Ectodermal cell (in vitro differentiated cells): Measurements from ENCODE around the gene TRIM66.

ENCODE experiments used
- H3K27ac ChIP-seq: 2 replicates; pipeline ENCODE4 v1.7.0; 2013; ENCODE audit warnings: mild to moderate bottlenecking, low read depth, low read length; ENCODE audit not compliant: insufficient read depth, poor library complexity, severe bottlenecking
- H3K27me3 ChIP-seq: 2 replicates; pipeline ENCODE4 v1.7.0; 2013; ENCODE audit warnings: mild to moderate bottlenecking, low read length; ENCODE audit not compliant: insufficient read depth, control insufficient read depth, poor library complexity, severe bottlenecking
- H3K36me3 ChIP-seq: one replicate; pipeline ENCODE4 v1.7.0; 2013; ENCODE audit warnings: low read length; ENCODE audit not compliant: control insufficient read depth, insufficient read depth
- H3K4me1 ChIP-seq: one replicate; pipeline ENCODE4 v1.7.0; 2013; ENCODE audit warnings: low read length; ENCODE audit not compliant: control insufficient read depth, insufficient read depth
- H3K4me3 ChIP-seq: 2 replicates; pipeline ENCODE4 v1.7.0; 2013; ENCODE audit warnings: low read depth, low read length, control low read depth; ENCODE audit not compliant: insufficient read depth
- H3K9me3 ChIP-seq: 2 replicates; pipeline ENCODE4 v1.7.0; 2013; ENCODE audit warnings: mild to moderate bottlenecking, low read length, moderate library complexity; ENCODE audit not compliant: control insufficient read depth
- WGBS, 2 experiments: methylation state at CpG; one replicate each; pipeline ENCODE4 v1.1.7; 2013; ENCODE audit warnings: missing lambda C conversion rate in 2 of 2; 5-methylcytosine and 5-hydroxymethylcytosine counted together

Gene TRIM66

DNA sequence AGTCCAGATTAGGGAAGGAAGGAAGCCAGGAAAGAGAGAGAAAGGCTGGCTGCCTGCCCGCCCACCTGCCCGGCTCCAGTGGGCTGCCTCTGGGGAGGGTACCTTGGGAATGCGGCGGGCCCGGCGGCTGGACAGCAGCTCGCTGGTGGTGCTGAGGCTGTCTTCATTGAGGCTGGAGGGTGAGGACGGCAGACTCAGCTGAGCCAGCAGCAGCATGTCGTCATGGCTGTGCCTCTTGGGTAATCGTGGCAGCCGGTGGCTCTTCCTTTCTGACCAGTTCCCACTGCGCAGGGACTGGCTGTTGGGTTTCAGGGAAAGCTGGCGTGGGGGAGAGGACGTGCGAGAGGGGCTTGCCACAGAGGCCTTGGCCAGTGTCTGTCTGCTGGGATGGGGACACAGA lies 33.0 kb upstream of the TRIM66 start:
- Histone ChIP-seq H3K9me3 (no peaks in the 10 kb centered on the region), H3K4me1 (peaks cover 17% of the 10 kb centered on the region), H3K27me3 (no peaks in the 10 kb centered on the region), H3K27ac (no peak overlapping the region), H3K36me3 (peaks cover 35% of the 10 kb centered on the region), H3K4me3 (no peak overlapping the region)
- WGBS, 2 experiments, result 95 to 96% methylated on average over 15 of the region's 15 CpGs

GRCh38 chr11:8714622-8715225 lies 32.3 kb upstream of the TRIM66 start:
- no peaks in the 10 kb centered on the region for H3K27me3 ChIP-seq
- peaks cover 13% of the 10 kb centered on the region for H3K4me1 ChIP-seq
- no peak overlapping the region for H3K27ac ChIP-seq
- H3K4me3 ChIP-seq, result no peak overlapping the region
- 90 to 93% methylated on average over 4 of the region's 4 CpGs for WGBS, 2 experiments
- no peaks in the 10 kb centered on the region for H3K9me3 ChIP-seq
- H3K36me3 ChIP-seq, result peaks cover 35% of the 10 kb centered on the region

- H3K4me1 ChIP-seq, result peaks cover 8% of the 10 kb centered on the region
- peaks cover 35% of the 10 kb centered on the region for H3K36me3 ChIP-seq
- no peaks in the 10 kb centered on the region for H3K9me3 ChIP-seq
- H3K4me3 ChIP-seq, result no peak overlapping the region
- 94% methylated on average over 8 of the region's 8 CpGs for WGBS, 2 experiments
- H3K27me3 ChIP-seq, result no peaks in the 10 kb centered on the region
- no peak overlapping the region for H3K27ac ChIP-seq
Measured at GRCh38 chr11:8713760-8714454, 31.4 kb upstream of the TRIM66 start.

DNA sequence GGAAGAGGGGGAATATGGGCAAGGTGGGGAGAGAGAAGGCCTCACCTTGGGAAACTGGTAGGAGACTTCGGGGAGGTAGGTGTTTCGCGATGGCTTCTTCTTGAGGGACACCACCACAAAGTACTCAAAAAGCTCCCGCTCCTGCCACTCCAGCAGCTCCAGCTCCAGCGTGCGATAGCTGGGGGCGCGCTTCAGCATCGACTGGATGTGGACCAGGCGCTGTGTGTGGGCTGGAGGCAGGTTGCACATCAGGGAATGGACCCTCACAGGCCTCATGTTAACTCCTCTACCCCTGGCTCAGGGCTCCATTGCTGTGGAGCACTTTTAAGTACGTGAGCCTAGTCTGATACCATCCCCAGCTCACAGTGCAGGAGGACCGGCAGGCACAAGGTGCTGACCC lies 30.0 kb upstream of the TRIM66 start:
- no peak overlapping the region for H3K27ac ChIP-seq
- no peaks in the 10 kb centered on the region for H3K27me3 ChIP-seq
- H3K36me3 ChIP-seq, result peaks cover 34% of the 10 kb centered on the region
- no peaks in the 10 kb centered on the region for H3K9me3 ChIP-seq
- H3K4me3 ChIP-seq, result no peak overlapping the region
- 95 to 97% methylated on average over 12 of the region's 12 CpGs for WGBS, 2 experiments
- H3K4me1 ChIP-seq, result no peaks in the 10 kb centered on the region

DNA sequence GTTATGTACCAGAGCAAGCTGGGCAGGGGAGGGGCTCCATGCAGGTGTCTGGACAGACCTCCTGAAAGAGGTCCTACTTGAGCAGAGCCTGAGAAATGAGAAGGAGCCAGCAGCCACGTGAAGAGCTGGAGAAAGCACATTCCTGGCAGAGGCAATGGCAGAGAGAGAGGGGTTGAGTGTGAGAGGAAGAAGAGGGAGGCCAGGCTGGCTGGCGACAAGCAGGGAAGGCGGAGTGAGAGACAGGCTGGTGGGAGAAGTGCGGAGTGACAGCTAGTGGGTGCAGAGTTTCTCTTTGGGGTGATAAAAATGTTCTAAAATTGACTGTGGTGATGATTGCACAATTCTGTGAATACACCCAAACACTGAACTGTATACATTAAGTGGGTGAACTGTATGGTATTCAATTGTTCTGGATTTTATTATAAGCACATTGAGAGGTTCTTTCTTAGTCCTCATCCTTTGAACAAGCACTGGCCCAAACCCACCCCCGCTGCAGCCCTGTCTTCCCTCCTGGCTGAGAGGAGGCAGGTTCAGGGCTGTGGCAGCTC lies 29.5 kb upstream of the TRIM66 start:
- Histone ChIP-seq H3K4me3 (no peak overlapping the region), H3K9me3 (no peaks in the 10 kb centered on the region), H3K4me1 (no peaks in the 10 kb centered on the region), H3K27me3 (no peaks in the 10 kb centered on the region), H3K27ac (no peak overlapping the region), H3K36me3 (peaks cover 34% of the 10 kb centered on the region)
- WGBS, 2 experiments, result 91 to 93% methylated on average over 5 of the region's 5 CpGs

- 95 to 100% methylated on average over 4 of the region's 4 CpGs for WGBS, 2 experiments
- H3K36me3 ChIP-seq, result peaks cover 25% of the 10 kb centered on the region
- no peaks in the 10 kb centered on the region for H3K9me3 ChIP-seq
- no peak overlapping the region for H3K4me3 ChIP-seq
- no peaks in the 10 kb centered on the region for H3K27me3 ChIP-seq
- no peak overlapping the region for H3K27ac ChIP-seq
- no peaks in the 10 kb centered on the region for H3K4me1 ChIP-seq
Measured at GRCh38 chr11:8709777-8710176, 27.3 kb upstream of the TRIM66 start.

- Histone ChIP-seq H3K27ac (no peak overlapping the region), H3K9me3 (no peaks in the 10 kb centered on the region), H3K36me3 (peaks cover 22% of the 10 kb centered on the region), H3K4me1 (no peaks in the 10 kb centered on the region), H3K4me3 (no peak overlapping the region), H3K27me3 (no peaks in the 10 kb centered on the region)
- 66 to 68% methylated on average over 11 to 12 of the region's 12 CpGs for WGBS, 2 experiments
Measured at GRCh38 chr11:8709002-8709672, 26.7 kb upstream of the TRIM66 start.

DNA sequence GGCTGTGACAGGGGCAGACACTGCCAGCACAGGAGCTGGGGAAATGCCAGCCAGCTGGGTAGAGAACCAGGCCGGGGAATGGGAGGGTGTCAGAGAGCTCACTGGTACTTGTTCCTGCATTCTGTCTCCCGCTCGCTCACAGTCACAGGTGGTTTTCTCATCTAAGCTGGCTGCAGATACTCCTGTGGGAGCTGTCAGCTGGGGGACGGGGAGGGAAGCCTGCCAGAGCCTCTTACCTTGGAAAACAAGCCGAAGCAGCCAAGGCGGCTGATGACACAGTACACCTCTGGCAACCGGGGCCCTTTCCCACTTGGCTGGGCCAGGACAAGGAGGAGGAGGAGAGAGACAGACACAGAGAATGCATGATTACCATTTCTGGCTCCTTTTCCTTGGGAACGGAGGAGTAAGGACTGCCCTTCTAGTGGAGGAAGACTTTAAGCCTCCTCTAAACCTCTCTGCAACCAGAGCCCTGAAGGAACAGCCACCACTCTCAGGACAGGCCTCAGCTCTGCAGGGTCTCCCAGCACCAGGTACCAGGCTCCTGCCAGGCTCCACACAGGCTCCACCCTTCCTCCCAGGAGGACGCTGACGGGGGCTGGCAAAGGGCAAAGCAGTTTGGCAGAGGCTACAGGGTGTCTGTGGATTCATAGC lies 25.2 kb upstream of the TRIM66 start:
- Histone ChIP-seq H3K4me1 (no peaks in the 10 kb centered on the region), H3K36me3 (peaks cover 22% of the 10 kb centered on the region), H3K4me3 (no peak overlapping the region), H3K27me3 (no peaks in the 10 kb centered on the region), H3K27ac (no peak overlapping the region), H3K9me3 (no peaks in the 10 kb centered on the region)
- WGBS, 2 experiments, result 90 to 91% methylated on average over 10 of the region's 10 CpGs

GRCh38 chr11:8706673-8707432 lies 24.4 kb upstream of the TRIM66 start:
- no peak overlapping the region for H3K27ac ChIP-seq
- H3K36me3 ChIP-seq, result peaks cover 22% of the 10 kb centered on the region
- 95 to 97% methylated on average over 14 of the region's 14 CpGs for WGBS, 2 experiments
- H3K4me3 ChIP-seq, result no peak overlapping the region
- H3K4me1 ChIP-seq, result no peaks in the 10 kb centered on the region
- no peaks in the 10 kb centered on the region for H3K9me3 ChIP-seq
- H3K27me3 ChIP-seq, result no peaks in the 10 kb centered on the region
